WTC11 (cell line): ENCODE measurements around the gene DAW1. TPM values are rescaled to one million over a fixed set of nuclear protein-coding genes. Genes with fewer than 3 reads are reported as not detected.

ENCODE experiments used
- ATAC-seq: fragments of 200-7000 bp; cut with Tn5 transposase; 2 replicates; pipeline ENCODE4 v1.10.0; 2021; ENCODE audit warnings: mild to moderate bottlenecking, moderate library complexity
- CTCF ChIA-PET: fragments of 300-600 bp; sonication (Branson Sonifier 250); formaldehyde crosslinking; loops from one replicate; lab custom pipeline; 2021; ENCODE audit warnings: antibody characterized with exemption; lab: Charles Lee
- POLR2A ChIA-PET: fragments of 350-600 bp; sonication (Branson Sonifier 250); formaldehyde crosslinking; loops from one replicate; lab custom pipeline; 2021; ENCODE audit warnings: antibody characterized with exemption; lab: Charles Lee
- DNase-seq: peaks from one replicate; pipeline ENCODE4 v3.0.0; 2021; ENCODE audit warnings: low spot score
- H3K27ac Mint-ChIP-seq: 2 replicates; pipeline ENCODE4 v1.8.0; 2021; ENCODE audit warnings: mixed read lengths
- H3K27me3 Mint-ChIP-seq: 2 replicates; pipeline ENCODE4 v1.8.0; 2021; ENCODE audit warnings: low read depth, mild to moderate bottlenecking, moderate library complexity, mixed read lengths
- H3K36me3 Mint-ChIP-seq: 2 replicates; pipeline ENCODE4 v1.8.0; 2021; ENCODE audit warnings: mixed read lengths
- H3K4me1 Mint-ChIP-seq: 2 replicates; pipeline ENCODE4 v1.8.0; 2022; ENCODE audit warnings: mixed read lengths
- H3K4me3 Mint-ChIP-seq: 2 replicates; pipeline ENCODE4 v1.8.0; 2021; ENCODE audit warnings: mild to moderate bottlenecking, moderate library complexity, mixed read lengths
- H3K9me3 Mint-ChIP-seq: 2 replicates; pipeline ENCODE4 v1.8.0; 2021; ENCODE audit warnings: mixed read lengths
- EMX1 ChIP-seq: fragments of 250-450 bp; sonication (Bioruptor Pico); IDR thresholded peaks from 2 replicates; pipeline ENCODE4 v1.8.0; 2021; ENCODE audit warnings: mild to moderate bottlenecking
- ESRRA ChIP-seq: sonication (generic); formaldehyde crosslinking; IDR thresholded peaks from 2 replicates; pipeline ENCODE4 v1.8.1; 2022; ENCODE audit warnings: mild to moderate bottlenecking, missing genetic modification reagents, borderline replicate concordance
- JUN ChIP-seq: sonication (generic); formaldehyde crosslinking; IDR thresholded peaks from 2 replicates; pipeline ENCODE4 v1.8.0; 2023; ENCODE audit warnings: mild to moderate bottlenecking, missing genetic modification reagents
- KAT7 ChIP-seq: sonication (generic); formaldehyde crosslinking; IDR thresholded peaks from 2 replicates; pipeline ENCODE4 v1.8.1; 2023; ENCODE audit warnings: missing genetic modification reagents, mild to moderate bottlenecking, borderline replicate concordance
- PRRX2 ChIP-seq: fragments of 250-450 bp; sonication (Bioruptor Pico); IDR thresholded peaks from 2 replicates; pipeline ENCODE4 v1.8.0; 2021; ENCODE audit warnings: mild to moderate bottlenecking
- TEAD1 ChIP-seq: sonication (generic); formaldehyde crosslinking; IDR thresholded peaks from 2 replicates; pipeline ENCODE4 v1.8.0; 2022; ENCODE audit warnings: mild to moderate bottlenecking, missing genetic modification reagents
- TP53 ChIP-seq: sonication (generic); formaldehyde crosslinking; IDR thresholded peaks from 2 replicates; pipeline ENCODE4 v1.8.1; 2023; ENCODE audit warnings: mild to moderate bottlenecking, missing genetic modification reagents
- ZNF219 ChIP-seq: sonication (generic); formaldehyde crosslinking; IDR thresholded peaks from 2 replicates; pipeline ENCODE4 v1.8.0; 2023; ENCODE audit warnings: missing genetic modification reagents, mild to moderate bottlenecking, borderline replicate concordance
- ZNF232 ChIP-seq: sonication (generic); formaldehyde crosslinking; IDR thresholded peaks from 2 replicates; pipeline ENCODE4 v1.8.0; 2022; ENCODE audit warnings: mild to moderate bottlenecking, missing genetic modification reagents
- ZNF263 ChIP-seq: sonication (generic); formaldehyde crosslinking; IDR thresholded peaks from 2 replicates; pipeline ENCODE4 v1.8.1; 2022; ENCODE audit warnings: low read depth, mild to moderate bottlenecking, moderate library complexity, missing genetic modification reagents
- ZNF423 ChIP-seq: fragments of 250-450 bp; sonication (Bioruptor Pico); IDR thresholded peaks from 2 replicates; pipeline ENCODE4 v2.1.2; 2022; ENCODE audit warnings: mild to moderate bottlenecking, moderate library complexity
- total RNA-seq: library from RNA; stranded (reverse); gene quantifications from 3 replicates; pipeline ENCODE4 v1.2.3, GENCODE V29; 2021
- TF ChIP-seq, protein P1 (sequence below): sonication (generic); formaldehyde crosslinking; IDR thresholded peaks from 2 replicates; pipeline ENCODE4 v1.8.1; 2022; ENCODE audit warnings: missing genetic modification reagents, borderline replicate concordance
- TF ChIP-seq, protein P2 (sequence below): sonication (generic); formaldehyde crosslinking; IDR thresholded peaks from 2 replicates; pipeline ENCODE4 v1.8.1; 2022; ENCODE audit warnings: low read depth, mild to moderate bottlenecking, moderate library complexity, missing genetic modification reagents, borderline replicate concordance
- TF ChIP-seq, protein P3 (sequence below): sonication (generic); formaldehyde crosslinking; IDR thresholded peaks from 2 replicates; pipeline ENCODE4 v1.8.0; 2023; ENCODE audit warnings: mild to moderate bottlenecking, missing genetic modification reagents
- TF ChIP-seq, protein P4 (sequence below): sonication (generic); formaldehyde crosslinking; IDR thresholded peaks from 2 replicates; pipeline ENCODE4 v1.8.1; 2023; ENCODE audit warnings: mild to moderate bottlenecking, moderate library complexity, missing genetic modification reagents
- TF ChIP-seq, protein P5 (sequence below): sonication (generic); formaldehyde crosslinking; IDR thresholded peaks from 2 replicates; pipeline ENCODE4 v1.8.0; 2023; ENCODE audit warnings: missing genetic modification reagents
- TF ChIP-seq, protein P6 (sequence below): sonication (generic); formaldehyde crosslinking; IDR thresholded peaks from 2 replicates; pipeline ENCODE4 v1.8.1; 2023; ENCODE audit warnings: mild to moderate bottlenecking, missing genetic modification reagents
- TF ChIP-seq, protein P7 (sequence below): fragments of 250-450 bp; sonication (Bioruptor Pico); conservative IDR thresholded peaks from 2 replicates; pipeline ENCODE4 v1.9.0; 2021; ENCODE audit warnings: mild to moderate bottlenecking
- TF ChIP-seq, protein P8 (sequence below): fragments of 250-450 bp; sonication (Bioruptor Pico); IDR thresholded peaks from 2 replicates; pipeline ENCODE4 v1.9.0; 2021; ENCODE audit warnings: mild to moderate bottlenecking, borderline replicate concordance

Gene DAW1
- total RNA-seq, 1 experiment from 2014 or later, result 0.61 TPM

DNA sequence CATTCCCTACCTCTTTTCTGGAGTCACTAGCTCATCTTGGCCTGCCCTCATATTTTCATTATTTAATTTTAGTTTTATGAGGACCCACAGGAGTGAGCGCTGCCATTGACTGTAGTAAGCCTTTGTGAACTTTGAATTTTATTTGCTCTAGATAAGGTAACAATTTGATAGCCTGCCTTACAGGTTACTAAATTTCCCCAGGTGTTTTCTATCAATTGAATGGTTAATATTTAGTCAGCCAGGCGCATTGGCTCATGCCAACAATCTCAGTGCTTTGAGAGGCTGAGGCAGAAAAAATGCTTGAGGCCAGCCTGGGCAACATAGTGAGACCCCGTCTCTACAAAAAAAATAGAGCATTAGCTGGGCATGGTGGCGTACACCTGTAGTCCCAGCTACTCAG is 50.2 kb downstream of the DAW1 start (continued):
- TF ChIP-seq, protein P1, sequence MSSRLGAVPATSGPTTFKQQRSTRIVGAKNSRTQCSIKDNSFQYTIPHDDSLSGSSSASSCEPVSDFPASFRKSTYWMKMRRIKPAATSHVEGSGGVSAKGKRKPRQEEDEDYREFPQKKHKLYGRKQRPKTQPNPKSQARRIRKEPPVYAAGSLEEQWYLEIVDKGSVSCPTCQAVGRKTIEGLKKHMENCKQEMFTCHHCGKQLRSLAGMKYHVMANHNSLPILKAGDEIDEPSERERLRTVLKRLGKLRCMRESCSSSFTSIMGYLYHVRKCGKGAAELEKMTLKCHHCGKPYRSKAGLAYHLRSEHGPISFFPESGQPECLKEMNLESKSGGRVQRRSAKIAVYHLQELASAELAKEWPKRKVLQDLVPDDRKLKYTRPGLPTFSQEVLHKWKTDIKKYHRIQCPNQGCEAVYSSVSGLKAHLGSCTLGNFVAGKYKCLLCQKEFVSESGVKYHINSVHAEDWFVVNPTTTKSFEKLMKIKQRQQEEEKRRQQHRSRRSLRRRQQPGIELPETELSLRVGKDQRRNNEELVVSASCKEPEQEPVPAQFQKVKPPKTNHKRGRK (CRISPR knock-in tag), result no peak
- TF ChIP-seq TEAD1 (CRISPR knock-in tag) (no peak), ZNF232 (CRISPR knock-in tag) (no peak), TP53 (CRISPR knock-in tag) (no peak), ZNF423 (no peak), ZNF219 (CRISPR knock-in tag) (no peak)
- TF ChIP-seq, protein P2, sequence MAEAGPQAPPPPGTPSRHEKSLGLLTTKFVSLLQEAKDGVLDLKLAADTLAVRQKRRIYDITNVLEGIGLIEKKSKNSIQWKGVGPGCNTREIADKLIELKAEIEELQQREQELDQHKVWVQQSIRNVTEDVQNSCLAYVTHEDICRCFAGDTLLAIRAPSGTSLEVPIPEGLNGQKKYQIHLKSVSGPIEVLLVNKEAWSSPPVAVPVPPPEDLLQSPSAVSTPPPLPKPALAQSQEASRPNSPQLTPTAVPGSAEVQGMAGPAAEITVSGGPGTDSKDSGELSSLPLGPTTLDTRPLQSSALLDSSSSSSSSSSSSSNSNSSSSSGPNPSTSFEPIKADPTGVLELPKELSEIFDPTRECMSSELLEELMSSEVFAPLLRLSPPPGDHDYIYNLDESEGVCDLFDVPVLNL (CRISPR knock-in tag), result no peak
- TF ChIP-seq, protein P3, sequence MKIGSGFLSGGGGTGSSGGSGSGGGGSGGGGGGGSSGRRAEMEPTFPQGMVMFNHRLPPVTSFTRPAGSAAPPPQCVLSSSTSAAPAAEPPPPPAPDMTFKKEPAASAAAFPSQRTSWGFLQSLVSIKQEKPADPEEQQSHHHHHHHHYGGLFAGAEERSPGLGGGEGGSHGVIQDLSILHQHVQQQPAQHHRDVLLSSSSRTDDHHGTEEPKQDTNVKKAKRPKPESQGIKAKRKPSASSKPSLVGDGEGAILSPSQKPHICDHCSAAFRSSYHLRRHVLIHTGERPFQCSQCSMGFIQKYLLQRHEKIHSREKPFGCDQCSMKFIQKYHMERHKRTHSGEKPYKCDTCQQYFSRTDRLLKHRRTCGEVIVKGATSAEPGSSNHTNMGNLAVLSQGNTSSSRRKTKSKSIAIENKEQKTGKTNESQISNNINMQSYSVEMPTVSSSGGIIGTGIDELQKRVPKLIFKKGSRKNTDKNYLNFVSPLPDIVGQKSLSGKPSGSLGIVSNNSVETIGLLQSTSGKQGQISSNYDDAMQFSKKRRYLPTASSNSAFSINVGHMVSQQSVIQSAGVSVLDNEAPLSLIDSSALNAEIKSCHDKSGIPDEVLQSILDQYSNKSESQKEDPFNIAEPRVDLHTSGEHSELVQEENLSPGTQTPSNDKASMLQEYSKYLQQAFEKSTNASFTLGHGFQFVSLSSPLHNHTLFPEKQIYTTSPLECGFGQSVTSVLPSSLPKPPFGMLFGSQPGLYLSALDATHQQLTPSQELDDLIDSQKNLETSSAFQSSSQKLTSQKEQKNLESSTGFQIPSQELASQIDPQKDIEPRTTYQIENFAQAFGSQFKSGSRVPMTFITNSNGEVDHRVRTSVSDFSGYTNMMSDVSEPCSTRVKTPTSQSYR, result no peak
- TF ChIP-seq, protein P4, sequence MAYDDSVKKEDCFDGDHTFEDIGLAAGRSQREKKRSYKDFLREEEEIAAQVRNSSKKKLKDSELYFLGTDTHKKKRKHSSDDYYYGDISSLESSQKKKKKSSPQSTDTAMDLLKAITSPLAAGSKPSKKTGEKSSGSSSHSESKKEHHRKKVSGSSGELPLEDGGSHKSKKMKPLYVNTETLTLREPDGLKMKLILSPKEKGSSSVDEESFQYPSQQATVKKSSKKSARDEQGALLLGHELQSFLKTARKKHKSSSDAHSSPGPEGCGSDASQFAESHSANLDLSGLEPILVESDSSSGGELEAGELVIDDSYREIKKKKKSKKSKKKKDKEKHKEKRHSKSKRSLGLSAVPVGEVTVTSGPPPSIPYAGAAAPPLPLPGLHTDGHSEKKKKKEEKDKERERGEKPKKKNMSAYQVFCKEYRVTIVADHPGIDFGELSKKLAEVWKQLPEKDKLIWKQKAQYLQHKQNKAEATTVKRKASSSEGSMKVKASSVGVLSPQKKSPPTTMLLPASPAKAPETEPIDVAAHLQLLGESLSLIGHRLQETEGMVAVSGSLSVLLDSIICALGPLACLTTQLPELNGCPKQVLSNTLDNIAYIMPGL (CRISPR knock-in tag), result no peak
- TF ChIP-seq, protein P5, sequence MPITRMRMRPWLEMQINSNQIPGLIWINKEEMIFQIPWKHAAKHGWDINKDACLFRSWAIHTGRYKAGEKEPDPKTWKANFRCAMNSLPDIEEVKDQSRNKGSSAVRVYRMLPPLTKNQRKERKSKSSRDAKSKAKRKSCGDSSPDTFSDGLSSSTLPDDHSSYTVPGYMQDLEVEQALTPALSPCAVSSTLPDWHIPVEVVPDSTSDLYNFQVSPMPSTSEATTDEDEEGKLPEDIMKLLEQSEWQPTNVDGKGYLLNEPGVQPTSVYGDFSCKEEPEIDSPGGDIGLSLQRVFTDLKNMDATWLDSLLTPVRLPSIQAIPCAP (CRISPR knock-in tag), result no peak

DNA sequence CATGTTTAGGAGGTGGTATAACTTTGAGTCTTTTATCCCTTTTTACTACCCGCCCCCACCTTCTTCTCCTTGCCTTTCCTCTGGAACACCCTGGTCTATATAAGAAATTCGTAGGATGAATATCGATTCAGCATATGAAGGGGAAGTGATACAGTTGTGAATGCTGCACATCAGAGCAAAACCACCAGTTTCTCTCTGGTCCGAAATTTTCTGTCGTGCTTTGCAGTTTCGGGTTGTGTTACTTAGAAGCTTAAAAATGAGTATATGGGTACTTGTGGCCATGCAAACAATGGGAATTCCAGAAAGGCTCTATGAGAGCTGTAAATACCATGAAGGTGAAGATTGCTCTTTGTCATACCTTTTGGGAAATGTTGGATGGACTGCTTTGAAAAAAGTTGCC is 60.6 kb downstream of the DAW1 start:
- POLR2A ChIA-PET, result no interaction called here
- Mint-ChIP-seq H3K36me3 (peaks cover 13% of the 10 kb centered on the region), H3K27ac (no peak overlapping the region), H3K27me3 (no peaks in the 10 kb centered on the region), H3K9me3 (peaks cover 24% of the 10 kb centered on the region), H3K4me3 (no peak overlapping the region), H3K4me1 (peaks cover 6% of the 10 kb centered on the region)
- DNase-seq (no peak), ATAC-seq (no peak)
- CTCF ChIA-PET, result no interaction called here
- TF ChIP-seq, protein P2 (CRISPR knock-in tag), result no peak
- TF ChIP-seq ESRRA, result no peak
- TF ChIP-seq, protein P6, sequence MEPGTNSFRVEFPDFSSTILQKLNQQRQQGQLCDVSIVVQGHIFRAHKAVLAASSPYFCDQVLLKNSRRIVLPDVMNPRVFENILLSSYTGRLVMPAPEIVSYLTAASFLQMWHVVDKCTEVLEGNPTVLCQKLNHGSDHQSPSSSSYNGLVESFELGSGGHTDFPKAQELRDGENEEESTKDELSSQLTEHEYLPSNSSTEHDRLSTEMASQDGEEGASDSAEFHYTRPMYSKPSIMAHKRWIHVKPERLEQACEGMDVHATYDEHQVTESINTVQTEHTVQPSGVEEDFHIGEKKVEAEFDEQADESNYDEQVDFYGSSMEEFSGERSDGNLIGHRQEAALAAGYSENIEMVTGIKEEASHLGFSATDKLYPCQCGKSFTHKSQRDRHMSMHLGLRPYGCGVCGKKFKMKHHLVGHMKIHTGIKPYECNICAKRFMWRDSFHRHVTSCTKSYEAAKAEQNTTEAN (CRISPR knock-in tag), result no peak
- no peak for TF ChIP-seq EMX1 (CRISPR knock-in tag)
- no peak for TF ChIP-seq ZNF263
- TF ChIP-seq, protein P7, sequence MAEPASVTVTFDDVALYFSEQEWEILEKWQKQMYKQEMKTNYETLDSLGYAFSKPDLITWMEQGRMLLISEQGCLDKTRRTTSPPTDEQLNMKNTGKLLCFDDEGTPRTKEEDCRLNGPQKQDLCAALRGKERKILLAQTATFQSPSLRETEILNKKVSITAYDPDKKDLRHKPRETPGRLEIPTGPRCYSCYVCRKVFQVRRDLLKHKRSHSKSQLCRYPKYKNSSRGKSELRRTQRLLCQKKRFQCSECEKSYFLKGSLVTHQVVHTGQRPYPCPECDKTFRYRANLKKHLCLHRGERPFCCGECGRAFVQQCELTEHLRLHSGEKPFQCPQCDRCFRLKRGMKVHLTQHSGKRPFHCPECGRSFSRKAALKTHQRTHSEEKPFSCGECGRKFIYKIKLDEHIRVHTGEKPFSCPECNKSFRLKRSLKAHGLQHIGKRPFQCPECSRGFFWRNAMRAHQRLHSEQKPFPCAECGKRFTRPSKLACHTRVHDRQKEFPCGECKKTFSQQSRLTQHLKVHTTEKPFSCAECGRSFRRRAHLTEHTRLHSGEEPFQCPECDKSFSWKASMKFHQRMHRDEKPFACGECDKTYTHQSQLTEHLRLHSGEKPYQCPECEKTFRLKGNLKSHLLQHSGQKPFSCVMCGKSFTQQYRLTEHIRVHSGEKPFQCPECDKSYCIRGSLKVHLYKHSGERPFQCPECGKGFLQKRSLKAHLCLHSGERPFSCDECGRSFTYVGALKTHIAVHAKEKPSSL (CRISPR knock-in tag), result no peak
- TF ChIP-seq JUN (CRISPR knock-in tag), result no peak
- no peak for TF ChIP-seq PRRX2 (CRISPR knock-in tag)
- TF ChIP-seq TP53 (CRISPR knock-in tag), result no peak
- TF ChIP-seq, protein P8, sequence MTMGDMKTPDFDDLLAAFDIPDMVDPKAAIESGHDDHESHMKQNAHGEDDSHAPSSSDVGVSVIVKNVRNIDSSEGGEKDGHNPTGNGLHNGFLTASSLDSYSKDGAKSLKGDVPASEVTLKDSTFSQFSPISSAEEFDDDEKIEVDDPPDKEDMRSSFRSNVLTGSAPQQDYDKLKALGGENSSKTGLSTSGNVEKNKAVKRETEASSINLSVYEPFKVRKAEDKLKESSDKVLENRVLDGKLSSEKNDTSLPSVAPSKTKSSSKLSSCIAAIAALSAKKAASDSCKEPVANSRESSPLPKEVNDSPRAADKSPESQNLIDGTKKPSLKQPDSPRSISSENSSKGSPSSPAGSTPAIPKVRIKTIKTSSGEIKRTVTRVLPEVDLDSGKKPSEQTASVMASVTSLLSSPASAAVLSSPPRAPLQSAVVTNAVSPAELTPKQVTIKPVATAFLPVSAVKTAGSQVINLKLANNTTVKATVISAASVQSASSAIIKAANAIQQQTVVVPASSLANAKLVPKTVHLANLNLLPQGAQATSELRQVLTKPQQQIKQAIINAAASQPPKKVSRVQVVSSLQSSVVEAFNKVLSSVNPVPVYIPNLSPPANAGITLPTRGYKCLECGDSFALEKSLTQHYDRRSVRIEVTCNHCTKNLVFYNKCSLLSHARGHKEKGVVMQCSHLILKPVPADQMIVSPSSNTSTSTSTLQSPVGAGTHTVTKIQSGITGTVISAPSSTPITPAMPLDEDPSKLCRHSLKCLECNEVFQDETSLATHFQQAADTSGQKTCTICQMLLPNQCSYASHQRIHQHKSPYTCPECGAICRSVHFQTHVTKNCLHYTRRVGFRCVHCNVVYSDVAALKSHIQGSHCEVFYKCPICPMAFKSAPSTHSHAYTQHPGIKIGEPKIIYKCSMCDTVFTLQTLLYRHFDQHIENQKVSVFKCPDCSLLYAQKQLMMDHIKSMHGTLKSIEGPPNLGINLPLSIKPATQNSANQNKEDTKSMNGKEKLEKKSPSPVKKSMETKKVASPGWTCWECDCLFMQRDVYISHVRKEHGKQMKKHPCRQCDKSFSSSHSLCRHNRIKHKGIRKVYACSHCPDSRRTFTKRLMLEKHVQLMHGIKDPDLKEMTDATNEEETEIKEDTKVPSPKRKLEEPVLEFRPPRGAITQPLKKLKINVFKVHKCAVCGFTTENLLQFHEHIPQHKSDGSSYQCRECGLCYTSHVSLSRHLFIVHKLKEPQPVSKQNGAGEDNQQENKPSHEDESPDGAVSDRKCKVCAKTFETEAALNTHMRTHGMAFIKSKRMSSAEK (CRISPR knock-in tag), result no peak
- no peak for TF ChIP-seq KAT7
